PFSK-1 (cell line): ENCODE results near the gene DAPK1.

ENCODE experiments used
- FOXP2 ChIP-seq: optimal IDR thresholded peaks from 2 replicates; pipeline ENCODE3; 2011; ENCODE audit warnings: borderline replicate concordance, control low read depth, inconsistent platforms; ENCODE audit not compliant: insufficient read depth; ENCODE audit errors: extremely low read length, extremely low read depth
- POLR2AphosphoS5 ChIP-seq: IDR thresholded peaks from 2 replicates; pipeline ENCODE4 v1.6.1; 2012; ENCODE audit warnings: low read depth, mild to moderate bottlenecking, control low read depth, low read length, moderate library complexity
- REST ChIP-seq, 2 experiments: IDR thresholded peaks; 2 replicates each; pipeline versions ENCODE4 v1.6.1 to v1.8.0; 2011 to 2012; ENCODE audit warnings: low read depth in 2 of 2, low read length in 2 of 2, control low read depth in 1 of 2, inconsistent platforms in 1 of 2, mild to moderate bottlenecking in 1 of 2, moderate library complexity in 1 of 2; ENCODE audit not compliant: insufficient read depth in 1 of 2
- SIN3A ChIP-seq: IDR thresholded peaks from 2 replicates; pipeline ENCODE4 v1.6.1; 2012; ENCODE audit warnings: mild to moderate bottlenecking, low read length, moderate library complexity, borderline replicate concordance; ENCODE audit not compliant: insufficient read depth
- TAF1 ChIP-seq: IDR thresholded peaks from 2 replicates; pipeline ENCODE4 v1.6.1; 2012; ENCODE audit warnings: low read length, control low read depth, borderline replicate concordance; ENCODE audit not compliant: insufficient read depth

DAPK1 gene

GRCh38 chr9:87635656-87636501 is 138.2 kb downstream of the DAPK1 start:
- TF ChIP-seq POLR2AphosphoS5 (no peak), SIN3A (no peak), FOXP2 (no peak), REST (IDR thresholded peaks at IDR 0.05; ENCODE audit: insufficient read depth in 1 of 2, low read depth in 2 of 2, low read length in 2 of 2) (no peak), TAF1 (no peak)

DNA sequence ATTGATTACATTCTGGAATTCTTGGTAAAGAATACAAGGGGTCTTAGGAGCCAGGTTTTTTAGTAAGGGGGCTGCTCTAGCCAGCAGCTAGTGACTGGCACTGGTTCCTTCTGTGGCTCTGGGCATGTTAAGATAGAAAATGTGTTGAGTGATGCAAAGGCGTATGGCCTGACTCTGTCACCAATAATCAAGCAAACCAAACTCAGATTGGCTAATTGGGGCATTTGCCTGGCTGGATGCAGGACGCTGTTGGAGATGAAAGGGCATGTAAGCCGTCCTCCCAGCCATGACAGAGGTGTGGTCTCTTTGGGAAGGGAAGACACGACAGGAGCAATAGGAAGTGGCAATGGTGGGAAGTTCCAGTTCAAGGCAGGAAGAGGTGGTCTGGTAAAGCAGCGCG is 140.6 kb downstream of the DAPK1 start:
- TF ChIP-seq REST (IDR thresholded peaks at IDR 0.05; ENCODE audit: insufficient read depth in 1 of 2, low read depth in 2 of 2, low read length in 2 of 2) (no peak), FOXP2 (no peak), SIN3A (no peak), TAF1 (no peak), POLR2AphosphoS5 (no peak)

DNA sequence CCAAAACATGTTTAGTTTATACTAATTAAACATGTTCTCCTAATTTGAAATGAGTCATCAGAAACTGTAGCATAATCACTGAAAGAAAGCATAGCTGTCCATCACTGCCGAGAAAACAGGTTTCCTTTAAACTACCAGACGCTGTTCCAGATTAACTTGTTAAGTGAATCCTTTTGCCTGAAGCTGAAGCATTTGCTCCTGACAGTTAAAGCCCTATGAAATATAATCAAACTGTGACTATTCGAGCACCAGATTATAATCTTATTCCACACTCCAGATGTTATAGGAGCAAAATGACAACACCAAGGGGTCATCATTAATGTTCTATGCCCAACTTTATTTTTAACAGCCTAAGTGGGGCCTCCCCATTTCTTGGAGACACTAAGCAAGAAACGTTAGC is 142.3 kb downstream of the DAPK1 start:
- TF ChIP-seq REST (IDR thresholded peaks at IDR 0.05; ENCODE audit: insufficient read depth in 1 of 2, low read depth in 2 of 2, low read length in 2 of 2) (no peak), POLR2AphosphoS5 (no peak), TAF1 (no peak), SIN3A (no peak), FOXP2 (no peak)

GRCh38 chr9:87640385-87640795 is 142.7 kb downstream of the DAPK1 start:
- no peak for TF ChIP-seq REST (IDR thresholded peaks at IDR 0.05; ENCODE audit: insufficient read depth in 1 of 2, low read depth in 2 of 2, low read length in 2 of 2)
- no peak for TF ChIP-seq POLR2AphosphoS5
- TF ChIP-seq FOXP2, result no peak

- no peak for TF ChIP-seq TAF1
- TF ChIP-seq POLR2AphosphoS5, result no peak
- TF ChIP-seq REST (IDR thresholded peaks at IDR 0.05; ENCODE audit: insufficient read depth in 1 of 2, low read depth in 2 of 2, low read length in 2 of 2), result no peak
- TF ChIP-seq SIN3A, result no peak
- no peak for TF ChIP-seq FOXP2
Observed at GRCh38 chr9:87641067-87641466, 143.4 kb downstream of the DAPK1 start.
